ENCODE measurements around the gene SUPT3H. TPM values are rescaled to one million over a fixed set of nuclear protein-coding genes. Genes with fewer than 3 reads are reported as not detected.

SUPT3H gene
- total RNA-seq, 1 experiment from 2014 or later: 3.6 TPM

GRCh38 chr6:45116714-45117410 lies 260.9 kb downstream of the SUPT3H start:
- peak; percentile 53 for DNase-seq
- CTCF ChIA-PET: no interaction called here

GRCh38 chr6:45115696-45116095 lies 262.0 kb downstream of the SUPT3H start:
- no peaks in the 10 kb centered on the region for H3K27me3 ChIP-seq (ENCODE audit: low read length)
- H3K9ac ChIP-seq (ENCODE audit: low read length): no peak overlapping the region
- no peaks in the 10 kb centered on the region for H3K9me3 ChIP-seq (ENCODE audit: low read length)
- H3F3A ChIP-seq (ENCODE audit: low read length, unreplicated experiment): no peaks in the 10 kb centered on the region
- no peak overlapping the region for H2AFZ ChIP-seq (ENCODE audit: low read length)
- H3K4me2 ChIP-seq (ENCODE audit: low read length): no peak overlapping the region
- no peak for TF ChIP-seq CTCF (conservative IDR thresholded peaks at IDR 0.05; ENCODE audit: low read depth, low read length)
- TF ChIP-seq EZH2 (IDR thresholded peaks at IDR 0.05; ENCODE audit: low read length, unreplicated experiment): no peak
- TF ChIP-seq EZH2phosphoT487 (IDR thresholded peaks at IDR 0.05; ENCODE audit: borderline replicate concordance, low read length): no peak
- ATAC-seq (no peak), DNase-seq (peak; percentile 4)
- H4K20me1 ChIP-seq (ENCODE audit: low read length): no peaks in the 10 kb centered on the region
- ChIA-PET POLR2A (ENCODE audit: unreplicated experiment) (no interaction called here), CTCF (no interaction called here)
- intact Hi-C loops (cut with micrococcal nuclease): no loop called here
- BruUV-seq (replicated peaks): no TSS peak
- H3K4me1 ChIP-seq (ENCODE audit: insufficient read depth, low read length): peaks cover 17% of the 10 kb centered on the region
- H3K27ac ChIP-seq (ENCODE audit: low read length): no peak overlapping the region
- H3K9me2 ChIP-seq (replicated peaks; ENCODE audit: low read length): no peaks in the 10 kb centered on the region
- no peaks in the 10 kb centered on the region for H3K36me3 ChIP-seq (ENCODE audit: low read depth, low read length)
- H3K4me3 ChIP-seq (ENCODE audit: low read length): no peak overlapping the region
- H3K79me2 ChIP-seq (ENCODE audit: low read length): no peaks in the 10 kb centered on the region

More at GRCh38 chr6:45116714-45117410, 260.9 kb downstream of the SUPT3H start:
- Histone ChIP-seq H3F3A (ENCODE audit: low read length, unreplicated experiment) (no peaks in the 10 kb centered on the region), H3K79me2 (ENCODE audit: low read length) (no peaks in the 10 kb centered on the region), H3K4me1 (ENCODE audit: insufficient read depth, low read length) (peaks cover 17% of the 10 kb centered on the region), H3K9me3 (ENCODE audit: low read length) (no peaks in the 10 kb centered on the region), H4K20me1 (ENCODE audit: low read length) (no peaks in the 10 kb centered on the region), H2AFZ (ENCODE audit: low read length) (no peak overlapping the region), H3K4me3 (ENCODE audit: low read length) (no peak overlapping the region), H3K9ac (ENCODE audit: low read length) (no peak overlapping the region), H3K4me2 (ENCODE audit: low read length) (no peak overlapping the region), H3K27me3 (ENCODE audit: low read length) (no peaks in the 10 kb centered on the region), H3K27ac (ENCODE audit: low read length) (no peak overlapping the region), H3K9me2 (replicated peaks; ENCODE audit: low read length) (no peaks in the 10 kb centered on the region), H3K36me3 (ENCODE audit: low read depth, low read length) (no peaks in the 10 kb centered on the region)
- POLR2A ChIA-PET (ENCODE audit: unreplicated experiment): no interaction called here
- no TSS peak for BruUV-seq (replicated peaks)
- intact Hi-C loops (cut with micrococcal nuclease): no loop called here
- no peak for TF ChIP-seq EZH2 (IDR thresholded peaks at IDR 0.05; ENCODE audit: low read length, unreplicated experiment)
- no peak for TF ChIP-seq EZH2phosphoT487 (IDR thresholded peaks at IDR 0.05; ENCODE audit: borderline replicate concordance, low read length)
- ATAC-seq: peak; percentile 64

GRCh38 chr6:45112711-45113110 lies 265.0 kb downstream of the SUPT3H start:
- BruUV-seq (replicated peaks): no TSS peak
- no peaks in the 10 kb centered on the region for H4K20me1 ChIP-seq (ENCODE audit: low read length)
- ChIA-PET POLR2A (ENCODE audit: unreplicated experiment) (no interaction called here), CTCF (no interaction called here)
- ATAC-seq (no peak), DNase-seq (no peak)
- no peak overlapping the region for H3K4me2 ChIP-seq (ENCODE audit: low read length)
- H3K9ac ChIP-seq (ENCODE audit: low read length): no peak overlapping the region
- no peaks in the 10 kb centered on the region for H3F3A ChIP-seq (ENCODE audit: low read length, unreplicated experiment)
- intact Hi-C loops (cut with micrococcal nuclease): no loop called here
- no peaks in the 10 kb centered on the region for H3K9me3 ChIP-seq (ENCODE audit: low read length)
- H3K36me3 ChIP-seq (ENCODE audit: low read depth, low read length): no peaks in the 10 kb centered on the region
- H3K27me3 ChIP-seq (ENCODE audit: low read length): no peaks in the 10 kb centered on the region
- peaks cover 17% of the 10 kb centered on the region for H3K4me1 ChIP-seq (ENCODE audit: insufficient read depth, low read length)
- H3K27ac ChIP-seq (ENCODE audit: low read length): no peak overlapping the region
- no peaks in the 10 kb centered on the region for H3K9me2 ChIP-seq (replicated peaks; ENCODE audit: low read length)
- no peak overlapping the region for H2AFZ ChIP-seq (ENCODE audit: low read length)
- H3K4me3 ChIP-seq (ENCODE audit: low read length): no peak overlapping the region
- no peaks in the 10 kb centered on the region for H3K79me2 ChIP-seq (ENCODE audit: low read length)
- TF ChIP-seq EZH2phosphoT487 (IDR thresholded peaks at IDR 0.05; ENCODE audit: borderline replicate concordance, low read length) (no peak), CTCF (conservative IDR thresholded peaks at IDR 0.05; ENCODE audit: low read depth, low read length) (no peak), EZH2 (IDR thresholded peaks at IDR 0.05; ENCODE audit: low read length, unreplicated experiment) (no peak)

Data from PC-3 (cell line).